Measurements from ENCODE around the gene HBG2.

HBG2 gene

GRCh38 chr11:5232821-5233220, 21.8 kb downstream of the HBG2 start:
- Mint-ChIP-seq H3K36me3 (ENCODE audit: low read depth) (no peaks in the 10 kb centered on the region), H3K4me3 (no peak overlapping the region), H3K9me3 (no peaks in the 10 kb centered on the region), H3K4me1 (no peaks in the 10 kb centered on the region), H3K27ac (no peak overlapping the region), H3K27me3 (ENCODE audit: low read depth) (peaks cover 4% of the 10 kb centered on the region)
- no peak for TF ChIP-seq CTCF (IDR thresholded peaks at IDR 0.05; ENCODE audit: unreplicated experiment in 3 of 3)

GRCh38 chr11:5232176-5232575, 22.4 kb downstream of the HBG2 start:
- Mint-ChIP-seq H3K27me3 (ENCODE audit: low read depth) (peaks cover 4% of the 10 kb centered on the region), H3K9me3 (no peaks in the 10 kb centered on the region), H3K36me3 (ENCODE audit: low read depth) (no peaks in the 10 kb centered on the region), H3K4me1 (no peaks in the 10 kb centered on the region), H3K4me3 (no peak overlapping the region), H3K27ac (no peak overlapping the region)
- no peak for TF ChIP-seq CTCF (IDR thresholded peaks at IDR 0.05; ENCODE audit: unreplicated experiment in 3 of 3)

DNA sequence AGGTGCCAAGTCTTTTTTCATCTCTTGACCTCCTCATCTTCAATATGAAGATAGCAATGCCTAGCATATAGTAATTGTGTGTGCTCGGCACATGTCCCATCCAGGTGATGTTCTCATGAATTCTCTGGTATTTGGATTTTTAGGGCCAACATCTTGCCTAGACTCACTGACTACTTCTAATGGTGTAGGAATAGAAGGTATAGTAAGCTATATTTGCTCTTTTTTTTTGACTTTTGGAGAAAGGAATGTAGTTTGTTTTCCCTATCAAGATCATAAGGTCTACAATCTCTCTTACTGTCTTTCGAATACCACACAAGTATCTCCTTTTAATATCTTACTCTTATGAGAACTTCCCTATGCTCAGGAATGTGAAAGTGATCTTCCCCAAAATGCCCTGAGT, 23.5 kb downstream of the HBG2 start:
- TF ChIP-seq CTCF (IDR thresholded peaks at IDR 0.05; ENCODE audit: unreplicated experiment in 3 of 3): no peak
- no peak overlapping the region for H3K4me3 Mint-ChIP-seq
- H3K36me3 Mint-ChIP-seq (ENCODE audit: low read depth): no peaks in the 10 kb centered on the region
- H3K27me3 Mint-ChIP-seq (ENCODE audit: low read depth): peaks cover 6% of the 10 kb centered on the region
- no peaks in the 10 kb centered on the region for H3K9me3 Mint-ChIP-seq
- H3K4me1 Mint-ChIP-seq: no peaks in the 10 kb centered on the region
- H3K27ac Mint-ChIP-seq: no peak overlapping the region

- Mint-ChIP-seq H3K36me3 (ENCODE audit: low read depth) (no peaks in the 10 kb centered on the region), H3K9me3 (no peaks in the 10 kb centered on the region), H3K27me3 (ENCODE audit: low read depth) (peaks cover 6% of the 10 kb centered on the region), H3K27ac (no peak overlapping the region), H3K4me3 (no peak overlapping the region), H3K4me1 (no peaks in the 10 kb centered on the region)
- TF ChIP-seq CTCF (IDR thresholded peaks at IDR 0.05; ENCODE audit: unreplicated experiment in 3 of 3): no peak
These were observed 24.3 kb downstream of the HBG2 start for GRCh38 chr11:5230266-5230665.

DNA sequence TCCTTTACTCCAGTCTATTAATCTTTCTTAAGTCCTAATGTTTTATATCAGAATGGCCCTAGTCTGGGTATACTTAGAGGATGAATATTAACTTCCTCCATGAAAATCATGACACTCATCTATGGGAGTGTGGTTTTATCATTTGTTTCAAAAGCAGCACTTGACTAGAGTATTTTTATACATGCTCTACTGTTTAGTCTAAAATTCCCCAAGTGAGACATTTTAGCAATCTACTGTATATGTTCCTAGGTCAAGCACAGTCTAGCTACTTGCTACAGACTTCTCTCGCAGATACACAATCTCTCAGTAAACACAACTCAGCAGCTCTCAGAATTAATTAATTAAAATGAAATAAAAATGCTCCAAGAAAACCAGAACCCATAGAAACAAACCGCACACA, 24.8 kb downstream of the HBG2 start:
- H3K4me3 Mint-ChIP-seq: no peak overlapping the region
- TF ChIP-seq CTCF (IDR thresholded peaks at IDR 0.05; ENCODE audit: unreplicated experiment in 3 of 3): no peak
- no peaks in the 10 kb centered on the region for H3K36me3 Mint-ChIP-seq (ENCODE audit: low read depth)
- no peak overlapping the region for H3K27ac Mint-ChIP-seq
- H3K4me1 Mint-ChIP-seq: no peaks in the 10 kb centered on the region
- H3K9me3 Mint-ChIP-seq: no peaks in the 10 kb centered on the region
- H3K27me3 Mint-ChIP-seq (ENCODE audit: low read depth): peaks cover 6% of the 10 kb centered on the region

GRCh38 chr11:5229356-5229755, 25.2 kb downstream of the HBG2 start:
- no peak for TF ChIP-seq CTCF (IDR thresholded peaks at IDR 0.05; ENCODE audit: unreplicated experiment in 3 of 3)
- no peaks in the 10 kb centered on the region for H3K4me1 Mint-ChIP-seq

More at GRCh38 chr11:5229356-5229755, 25.2 kb downstream of the HBG2 start:
- Mint-ChIP-seq H3K27me3 (ENCODE audit: low read depth) (peaks cover 5% of the 10 kb centered on the region), H3K9me3 (no peaks in the 10 kb centered on the region), H3K27ac (no peak overlapping the region), H3K36me3 (ENCODE audit: low read depth) (no peaks in the 10 kb centered on the region), H3K4me3 (no peak overlapping the region)

Measured in nephron (organoid).